Ishikawa (cell line): Measurements from ENCODE around the gene ZNF446.

ENCODE experiments used
- CEBPB ChIP-seq: IDR thresholded peaks from 2 replicates; pipeline ENCODE4 v1.6.1; 2012
- CREB1 ChIP-seq: IDR thresholded peaks from 2 replicates; pipeline ENCODE4 v1.6.1; 2012; ENCODE audit warnings: low read depth
- EGR1 ChIP-seq: IDR thresholded peaks from 2 replicates; pipeline ENCODE4 v1.6.1; 2012
- EP300 ChIP-seq: IDR thresholded peaks from 2 replicates; pipeline ENCODE4 v1.6.1; 2012; ENCODE audit warnings: borderline replicate concordance
- FOXM1 ChIP-seq: IDR thresholded peaks from 2 replicates; pipeline ENCODE4 v1.6.1; 2012; ENCODE audit warnings: low read depth, borderline replicate concordance
- MAX ChIP-seq: IDR thresholded peaks from 2 replicates; pipeline ENCODE4 v1.6.1; 2012
- NFIC ChIP-seq: IDR thresholded peaks from 2 replicates; pipeline ENCODE4 v1.6.1; 2012
- RAD21 ChIP-seq: IDR thresholded peaks from 2 replicates; pipeline ENCODE4 v1.6.1; 2012; ENCODE audit warnings: low read depth
- REST ChIP-seq: IDR thresholded peaks from 2 replicates; pipeline ENCODE4 v1.6.1; 2012; ENCODE audit warnings: low read depth, mild to moderate bottlenecking
- TAF1 ChIP-seq: IDR thresholded peaks from 2 replicates; pipeline ENCODE4 v1.6.1; 2012; ENCODE audit warnings: low read depth, mild to moderate bottlenecking
- TCF12 ChIP-seq: IDR thresholded peaks from 2 replicates; pipeline ENCODE4 v1.6.1; 2012; ENCODE audit warnings: low read depth
- TEAD4 ChIP-seq: IDR thresholded peaks from 2 replicates; pipeline ENCODE4 v1.6.1; 2012
- YY1 ChIP-seq: IDR thresholded peaks from 2 replicates; pipeline ENCODE4 v1.6.1; 2012; ENCODE audit warnings: low read depth
- ZBTB7A ChIP-seq: IDR thresholded peaks from 2 replicates; pipeline ENCODE4 v1.6.1; 2012; ENCODE audit warnings: low read depth
- TF ChIP-seq, protein P1 (sequence below): IDR thresholded peaks from 2 replicates; pipeline ENCODE4 v1.6.1; 2012

ZNF446 gene

GRCh38 chr19:58516964-58517833 is 41.0 kb downstream of the ZNF446 start:
- no peak for TF ChIP-seq CEBPB
- TF ChIP-seq CREB1 = no peak
- no peak for TF ChIP-seq TCF12
- TF ChIP-seq TAF1 = no peak
- no peak for TF ChIP-seq FOXM1
- TF ChIP-seq TEAD4 = no peak
- TF ChIP-seq EP300 = no peak
- TF ChIP-seq, protein P1, sequence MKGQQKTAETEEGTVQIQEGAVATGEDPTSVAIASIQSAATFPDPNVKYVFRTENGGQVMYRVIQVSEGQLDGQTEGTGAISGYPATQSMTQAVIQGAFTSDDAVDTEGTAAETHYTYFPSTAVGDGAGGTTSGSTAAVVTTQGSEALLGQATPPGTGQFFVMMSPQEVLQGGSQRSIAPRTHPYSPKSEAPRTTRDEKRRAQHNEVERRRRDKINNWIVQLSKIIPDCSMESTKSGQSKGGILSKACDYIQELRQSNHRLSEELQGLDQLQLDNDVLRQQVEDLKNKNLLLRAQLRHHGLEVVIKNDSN = no peak
- no peak for TF ChIP-seq MAX
- no peak for TF ChIP-seq NFIC
- TF ChIP-seq EGR1 = no peak
- no peak for TF ChIP-seq YY1
- TF ChIP-seq ZBTB7A = no peak
- TF ChIP-seq RAD21 = no peak
- no peak for TF ChIP-seq REST

- TF ChIP-seq CREB1 (no peak), ZBTB7A (peak; percentile 59; the same call in 1 of the 2 replicates)
Observed at GRCh38 chr19:58518256-58519086, 42.3 kb downstream of the ZNF446 start.

GRCh38 chr19:58519087-58519354 is 42.9 kb downstream of the ZNF446 start:
- TF ChIP-seq CREB1 = no peak
- no peak for TF ChIP-seq RAD21
- no peak; the same call in 1 of the 2 replicates for TF ChIP-seq ZBTB7A
- TF ChIP-seq YY1 = no peak
- no peak for TF ChIP-seq FOXM1
- no peak for TF ChIP-seq TEAD4
- TF ChIP-seq CEBPB = no peak
- TF ChIP-seq, protein P1 = no peak
- TF ChIP-seq MAX = no peak
- no peak for TF ChIP-seq TAF1
- no peak for TF ChIP-seq NFIC
- no peak for TF ChIP-seq EGR1
- TF ChIP-seq REST = no peak
- TF ChIP-seq TCF12 = no peak; the same call in 1 of the 2 replicates
- TF ChIP-seq EP300 = no peak

DNA sequence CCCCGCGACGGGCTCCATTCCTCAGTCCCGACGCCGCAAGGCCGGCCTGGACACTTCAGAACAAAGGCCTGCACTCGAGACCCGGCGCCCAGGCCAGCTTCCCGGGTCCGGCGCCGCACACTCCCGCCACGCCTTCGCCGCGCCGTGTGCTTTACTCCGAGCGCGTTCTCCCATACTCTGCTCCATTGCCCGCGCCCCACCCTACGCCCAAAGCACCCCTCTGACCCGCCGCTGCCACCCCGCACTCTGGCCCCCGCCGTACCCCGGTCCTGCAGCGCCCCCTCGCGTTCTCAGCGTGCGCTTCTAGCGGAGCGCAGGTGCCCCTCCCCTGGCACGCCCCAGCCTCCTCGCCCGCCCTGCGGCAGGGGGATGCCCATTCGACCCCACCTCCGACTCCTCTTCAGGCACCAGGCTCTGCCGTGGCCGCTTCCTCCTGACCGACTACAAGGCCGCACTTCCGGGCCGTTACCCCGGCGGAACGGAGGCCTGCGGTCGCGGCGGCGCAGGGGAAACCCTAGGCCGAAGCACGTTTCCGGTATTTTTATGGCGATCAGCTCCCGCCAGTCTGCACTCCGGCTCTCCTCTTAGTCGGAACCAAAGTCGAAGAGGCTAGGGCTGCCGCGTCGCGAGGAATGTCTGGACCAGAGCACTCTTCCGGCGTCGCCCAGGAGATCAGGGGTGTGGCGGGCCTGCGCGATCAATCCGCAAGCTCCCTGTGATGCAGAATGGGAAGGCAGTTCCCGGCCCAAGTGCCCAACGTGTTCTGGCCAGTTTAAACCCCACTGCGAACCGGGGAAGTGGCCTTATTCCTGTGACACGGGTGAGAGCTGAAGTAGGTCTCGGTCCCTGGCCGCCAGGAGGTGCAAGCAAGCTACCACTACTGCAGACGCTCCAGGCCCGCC is 43.5 kb downstream of the ZNF446 start, which contains the start of gene ZBTB45:
Gene ZBTB45, minus strand, starts transcription at position 456 of the 902 bp plus-strand sequence. CDS start 2,137 bp downstream, outside the sequence.
- TF ChIP-seq REST = no peak
- TF ChIP-seq EGR1 = 0 out of 2 replicates have a peak, but pooled peaks have one; percentile 26
- TF ChIP-seq MAX = peak; percentile 89
- TF ChIP-seq, protein P1 = peak; percentile 71
- peak; percentile 85 for TF ChIP-seq TEAD4
- peak; percentile 47; the same call in 1 of the 2 replicates for TF ChIP-seq FOXM1
- peak; percentile 80 for TF ChIP-seq TCF12
- TF ChIP-seq YY1 = peak; percentile 89
- peak; percentile 47; the same call in 1 of the 2 replicates for TF ChIP-seq ZBTB7A
- TF ChIP-seq TAF1 = peak; percentile 96
- TF ChIP-seq EP300 = peak; percentile 69
- peak; percentile 65 for TF ChIP-seq RAD21
- 0 out of 2 replicates have a peak, but pooled peaks have one; percentile 4 for TF ChIP-seq CEBPB
- TF ChIP-seq NFIC = peak; percentile 59; the same call in 1 of the 2 replicates
- TF ChIP-seq CREB1 = peak; percentile 19; the same call in 1 of the 2 replicates
